GM23338 (cell line): ENCODE data around the gene CASKIN2. TPM values are rescaled to one million over a fixed set of nuclear protein-coding genes. Genes with fewer than 3 reads are reported as not detected.

Experiments used
- ATAC-seq: fragments of 200-7000 bp; cut with Tn5 transposase; 3 replicates; pipeline ENCODE4 v1.9.1; 2020
- DNase-seq: peaks from one replicate; pipeline ENCODE4 v3.0.0-alpha.2; 2015; ENCODE audit warnings: low spot score
- H2AFZ ChIP-seq: fragments of 200-600 bp; sonication (generic); 2 replicates; pipeline ENCODE4 v1.8.0; 2016; ENCODE audit warnings: antibody characterized with exemption, mild to moderate bottlenecking, moderate library complexity
- H3F3A ChIP-seq: fragments of 200-600 bp; sonication (generic); replicated peaks from 2 replicates; pipeline ENCODE4 v1.8.0; 2017; ENCODE audit warnings: antibody characterized with exemption, mixed run types, low read depth
- H3K27ac ChIP-seq: fragments of 200-600 bp; sonication (generic); 2 replicates; pipeline ENCODE4 v1.6.1; 2016; ENCODE audit warnings: low read depth
- H3K27me3 ChIP-seq: fragments of 200-600 bp; sonication (generic); 2 replicates; pipeline ENCODE4 v1.8.0; 2016; ENCODE audit warnings: mild to moderate bottlenecking, mixed run types, moderate library complexity; ENCODE audit not compliant: insufficient read depth
- H3K36me3 ChIP-seq: fragments of 200-600 bp; sonication (generic); 2 replicates; pipeline ENCODE4 v1.8.0; 2016; ENCODE audit warnings: mild to moderate bottlenecking; ENCODE audit not compliant: insufficient read depth
- H3K4me1 ChIP-seq: fragments of 200-600 bp; sonication (generic); 2 replicates; pipeline ENCODE4 v1.8.0; 2016; ENCODE audit warnings: mild to moderate bottlenecking, moderate library complexity; ENCODE audit not compliant: insufficient read depth
- H3K4me2 ChIP-seq: fragments of 200-600 bp; sonication (generic); 2 replicates; pipeline ENCODE4 v1.7.1; 2017; ENCODE audit warnings: mixed run types
- H3K4me3 ChIP-seq: fragments of 200-600 bp; sonication (generic); 2 replicates; pipeline ENCODE4 v1.6.1; 2016; ENCODE audit warnings: mixed run types
- H3K79me2 ChIP-seq: fragments of 200-600 bp; sonication (generic); replicated peaks from 2 replicates; pipeline ENCODE4 v1.8.0; 2017; ENCODE audit warnings: mild to moderate bottlenecking; ENCODE audit not compliant: insufficient read depth
- H3K9me2 ChIP-seq: fragments of 200-600 bp; sonication (generic); 2 replicates; pipeline ENCODE4 v1.8.0; 2017; ENCODE audit not compliant: insufficient read depth
- H4K20me1 ChIP-seq: fragments of 200-600 bp; sonication (generic); replicated peaks from 2 replicates; pipeline ENCODE4 v1.8.0; 2017; ENCODE audit warnings: mild to moderate bottlenecking; ENCODE audit not compliant: insufficient read depth
- H3K27ac Mint-ChIP-seq: 2 replicates; pipeline ENCODE4 v1.8.0; 2020; ENCODE audit warnings: inconsistent platforms, mild to moderate bottlenecking, moderate library complexity, mixed read lengths
- H3K27me3 Mint-ChIP-seq: 3 replicates; pipeline ENCODE4 v1.8.0; 2022; ENCODE audit warnings: low read depth, mild to moderate bottlenecking, moderate library complexity, mixed read lengths, inconsistent platforms; ENCODE audit not compliant: insufficient read depth, poor library complexity
- H3K36me3 Mint-ChIP-seq: 3 replicates; pipeline ENCODE4 v1.8.0; 2021; ENCODE audit warnings: low read depth, mild to moderate bottlenecking, inconsistent platforms, moderate library complexity, mixed read lengths
- H3K4me1 Mint-ChIP-seq: 3 replicates; pipeline ENCODE4 v1.8.0; 2020; ENCODE audit warnings: mild to moderate bottlenecking, inconsistent platforms, mixed read lengths
- H3K4me3 Mint-ChIP-seq: 3 replicates; pipeline ENCODE4 v1.8.0; 2021; ENCODE audit warnings: moderate library complexity, mild to moderate bottlenecking, inconsistent platforms, mixed read lengths
- H3K9me3 Mint-ChIP-seq: 3 replicates; pipeline ENCODE4 v1.8.0; 2020; ENCODE audit warnings: moderate library complexity, mild to moderate bottlenecking, inconsistent platforms, mixed read lengths
- CREB1 ChIP-seq: fragments of 250-450 bp; sonication (Bioruptor Pico); IDR thresholded peaks from 2 replicates; pipeline ENCODE4 v1.5.0; 2020; ENCODE audit warnings: low read depth, mild to moderate bottlenecking, moderate library complexity
- CTCF ChIP-seq, 2 experiments: fragments of 200-600 bp in 1 of 2; sonication (generic) in 1 of 2; conservative IDR thresholded peaks; 2 replicates each; pipeline versions ENCODE4 v1.5.1 to v1.6.1; 2016 to 2017; ENCODE audit warnings: antibody characterized with exemption in 2 of 2, low read depth in 2 of 2, mild to moderate bottlenecking in 2 of 2, moderate library complexity in 1 of 2
- ETS1 ChIP-seq: IDR thresholded peaks from 2 replicates; pipeline ENCODE4 v1.6.1; 2016; ENCODE audit warnings: antibody characterized with exemption
- EZH2 ChIP-seq: fragments of 200-600 bp; sonication (generic); IDR thresholded peaks from one replicate; pipeline ENCODE4 v1.8.0; 2017; ENCODE audit warnings: antibody characterized with exemption, mild to moderate bottlenecking, low read depth; ENCODE audit not compliant: unreplicated experiment
- EZH2phosphoT487 ChIP-seq: fragments of 200-600 bp; sonication (generic); IDR thresholded peaks from one replicate; pipeline ENCODE4 v1.8.1; 2018; ENCODE audit warnings: antibody characterized with exemption; ENCODE audit not compliant: unreplicated experiment
- JUNB ChIP-seq: IDR thresholded peaks from one replicate; pipeline ENCODE4 v1.6.1; 2016; ENCODE audit warnings: antibody characterized with exemption; ENCODE audit not compliant: unreplicated experiment
- NANOG ChIP-seq: IDR thresholded peaks from 2 replicates; pipeline ENCODE4 v1.6.1; 2016; ENCODE audit warnings: antibody characterized with exemption, borderline replicate concordance
- POLR2AphosphoS5 ChIP-seq: IDR thresholded peaks from 2 replicates; pipeline ENCODE4 v1.6.1; 2016; ENCODE audit warnings: antibody characterized with exemption, low read depth
- REST ChIP-seq: IDR thresholded peaks from one replicate; pipeline ENCODE4 v1.6.1; 2018; ENCODE audit warnings: antibody characterized with exemption; ENCODE audit not compliant: unreplicated experiment
- STAT1 ChIP-seq: IDR thresholded peaks from one replicate; pipeline ENCODE4 v1.6.1; 2016; ENCODE audit warnings: antibody characterized with exemption; ENCODE audit not compliant: unreplicated experiment
- ZNF114 ChIP-seq: fragments of 250-450 bp; sonication (Bioruptor Pico); IDR thresholded peaks from 2 replicates; pipeline ENCODE4 v1.5.0; 2020; ENCODE audit warnings: mild to moderate bottlenecking, moderate library complexity
- ZNF331 ChIP-seq: fragments of 250-450 bp; sonication (Bioruptor Pico); IDR thresholded peaks from 2 replicates; pipeline ENCODE4 v1.5.0; 2020; ENCODE audit warnings: low read depth, mild to moderate bottlenecking, moderate library complexity
- ZNF462 ChIP-seq: fragments of 250-450 bp; sonication (Bioruptor Pico); IDR thresholded peaks from 2 replicates; pipeline ENCODE4 v1.5.0; 2020; ENCODE audit warnings: mild to moderate bottlenecking, moderate library complexity
- polyA plus RNA-seq: library from polyadenylated mRNA; unstranded; fragments of >200 nt; fragmentation: Nextera tagmentation; extraction: Ambion mirVana; gene quantifications from 2 replicates; pipeline ENCODE4 v1.2.1, GENCODE V29; 2016
- total RNA-seq: library from RNA; depleted of rRNA; stranded (reverse); fragments of >200 nt; shearing (Covaris generic); gene quantifications from 2 replicates; pipeline ENCODE4 v1.2.3, GENCODE V29; 2014

Gene CASKIN2
- total and polyA plus RNA-seq, 2 experiments from 2014 or later, result 4.9 to 21.5 TPM

GRCh38 chr17:75563063-75563758 is 47.9 kb upstream of the CASKIN2 start:
- no peaks in the 10 kb centered on the region; the same call in 1 of the 2 replicates for H3K36me3 ChIP-seq
- no peaks in the 10 kb centered on the region for H3K79me2 ChIP-seq
- H4K20me1 ChIP-seq, result no peaks in the 10 kb centered on the region
- Mint-ChIP-seq H3K36me3 (no peaks in the 10 kb centered on the region), H3K4me1 (no peaks in the 10 kb centered on the region), H3K9me3 (no peaks in the 10 kb centered on the region), H3K27me3 (peaks cover 2% of the 10 kb centered on the region), H3K27ac (no peak overlapping the region), H3K4me3 (no peak overlapping the region)
- H3K27ac ChIP-seq, result no peak overlapping the region
- TF ChIP-seq NANOG, result no peak
- no peak for TF ChIP-seq CREB1 (CRISPR knock-in tag)
- no peak for TF ChIP-seq ETS1
- no peak for TF ChIP-seq JUNB
- no peak for TF ChIP-seq POLR2AphosphoS5
- no peak for TF ChIP-seq STAT1
- no peak for TF ChIP-seq EZH2phosphoT487
- TF ChIP-seq ZNF114, result no peak
- no peak for TF ChIP-seq EZH2
- TF ChIP-seq CTCF (conservative IDR thresholded peaks at IDR 0.05; ENCODE audit: low read depth in 2 of 2), result no peak
- no peak for TF ChIP-seq REST
- no peak for TF ChIP-seq ZNF462
- no peak for TF ChIP-seq ZNF331
- no peak overlapping the region for H2AFZ ChIP-seq
- ATAC-seq (no peak), DNase-seq (no peak)
- no peak overlapping the region for H3K4me3 ChIP-seq
- H3K4me1 ChIP-seq, result no peaks in the 10 kb centered on the region; the same call in 1 of the 2 replicates
- H3K4me2 ChIP-seq, result no peak overlapping the region
- no peaks in the 10 kb centered on the region for H3K27me3 ChIP-seq
- H3K9me2 ChIP-seq, result no peaks in the 10 kb centered on the region
- H3F3A ChIP-seq, result no peaks in the 10 kb centered on the region
